GM19025 (cell line): Measurements from ENCODE around the gene DRD3.

Experiments
- ATAC-seq: cut with Tn5 transposase; IDR thresholded peaks from one replicate; pipeline ENCODE4 v1.9.1; 2021; ENCODE audit warnings: mild to moderate bottlenecking, low read depth, moderate library complexity; ENCODE audit not compliant: unreplicated experiment

Gene DRD3

GRCh38 chr3:114178770-114179368, at the start of gene DRD3:
Gene DRD3, minus strand, starts transcription at chr3:114179052. Its CDS starts 7,060 bp downstream, at chr3:114171992.
- no peak for ATAC-seq

GRCh38 chr3:114227076-114227475, 48.2 kb upstream of the DRD3 start:
- no peak for ATAC-seq

- ATAC-seq: no peak
These were observed 47.5 kb upstream of the DRD3 start for GRCh38 chr3:114226313-114226712.

GRCh38 chr3:114223143-114223542, 44.3 kb upstream of the DRD3 start:
- ATAC-seq: peak; percentile 87

GRCh38 chr3:114221881-114222264, 43.0 kb upstream of the DRD3 start:
- no peak for ATAC-seq

- no peak for ATAC-seq
These were observed 42.5 kb upstream of the DRD3 start for GRCh38 chr3:114221165-114221880.

- ATAC-seq: no peak
These were observed 40.9 kb upstream of the DRD3 start for GRCh38 chr3:114219741-114220140.

GRCh38 chr3:114218578-114219185, 39.8 kb upstream of the DRD3 start:
- ATAC-seq: no peak

- ATAC-seq: no peak
These were observed 39.2 kb upstream of the DRD3 start for GRCh38 chr3:114218006-114218405.

- ATAC-seq: no peak
These were observed 38.4 kb upstream of the DRD3 start for GRCh38 chr3:114217266-114217665.

GRCh38 chr3:114216186-114216970, 37.5 kb upstream of the DRD3 start:
- no peak for ATAC-seq

GRCh38 chr3:114214542-114215341, 35.9 kb upstream of the DRD3 start:
- no peak for ATAC-seq

- ATAC-seq: peak; percentile 82
These were observed 35.0 kb upstream of the DRD3 start for GRCh38 chr3:114213627-114214541.

- ATAC-seq: no peak
These were observed 34.4 kb upstream of the DRD3 start for GRCh38 chr3:114213292-114213626.

- no peak for ATAC-seq
These were observed 33.8 kb upstream of the DRD3 start for GRCh38 chr3:114212646-114213045.

- ATAC-seq: peak; percentile 85
These were observed 28.9 kb upstream of the DRD3 start for GRCh38 chr3:114207768-114208167.

- no peak for ATAC-seq
These were observed 27.5 kb upstream of the DRD3 start for GRCh38 chr3:114206342-114206741.

GRCh38 chr3:114205541-114205940, 26.7 kb upstream of the DRD3 start:
- no peak for ATAC-seq

GRCh38 chr3:114194750-114195149, 15.9 kb upstream of the DRD3 start:
- no peak for ATAC-seq
